Measurements from ENCODE around the gene MSL3B.

The MSL3B gene

GRCh38 chr2:233839447-233839820 lies 28.8 kb downstream of the MSL3B start:
- TF ChIP-seq SUZ12 (IDR thresholded peaks at IDR 0.05; ENCODE audit: extremely low read depth, insufficient read depth, insufficient read length) (no peak), YY1 (IDR thresholded peaks at IDR 0.05; ENCODE audit: insufficient read depth, insufficient read length) (no peak), ZNF274 (IDR thresholded peaks at IDR 0.05; ENCODE audit: low read depth, low read length) (no peak)
- no peak overlapping the region for H3K9ac ChIP-seq (ENCODE audit: insufficient read length, low read depth)

GRCh38 chr2:233838726-233839446 lies 29.3 kb downstream of the MSL3B start:
- TF ChIP-seq YY1 (IDR thresholded peaks at IDR 0.05; ENCODE audit: insufficient read depth, insufficient read length) (no peak), SUZ12 (IDR thresholded peaks at IDR 0.05; ENCODE audit: extremely low read depth, insufficient read depth, insufficient read length) (no peak), ZNF274 (IDR thresholded peaks at IDR 0.05; ENCODE audit: low read depth, low read length) (no peak)
- no peak overlapping the region for H3K9ac ChIP-seq (ENCODE audit: insufficient read length, low read depth)
- H3K4me1 ChIP-seq (ENCODE audit: insufficient read depth, insufficient read length) = peaks cover 5% of the 10 kb centered on the region
- H3K36me3 ChIP-seq (ENCODE audit: insufficient read depth, insufficient read length, low read length) = peaks cover 97% of the 10 kb centered on the region
- H3K9me3 ChIP-seq (ENCODE audit: insufficient read depth, low read length) = no peaks in the 10 kb centered on the region
- no peaks in the 10 kb centered on the region for H3K27me3 ChIP-seq (ENCODE audit: insufficient read depth, insufficient read length)
- H3K4me3 ChIP-seq (ENCODE audit: insufficient read length, low read depth) = no peak overlapping the region
- no peak for DNase-seq (ENCODE audit: low read depth, low spot score)

More at GRCh38 chr2:233839447-233839820, 28.8 kb downstream of the MSL3B start:
- Histone ChIP-seq H3K4me3 (ENCODE audit: insufficient read length, low read depth) (no peak overlapping the region), H3K36me3 (ENCODE audit: insufficient read depth, insufficient read length, low read length) (peaks cover 97% of the 10 kb centered on the region), H3K27me3 (ENCODE audit: insufficient read depth, insufficient read length) (no peaks in the 10 kb centered on the region), H3K9me3 (ENCODE audit: insufficient read depth, low read length) (no peaks in the 10 kb centered on the region), H3K4me1 (ENCODE audit: insufficient read depth, insufficient read length) (peaks cover 5% of the 10 kb centered on the region)
- DNase-seq (ENCODE audit: low read depth, low spot score) = no peak

GRCh38 chr2:233838251-233838650 lies 29.9 kb downstream of the MSL3B start:
- Histone ChIP-seq H3K27me3 (ENCODE audit: insufficient read depth, insufficient read length) (no peaks in the 10 kb centered on the region), H3K4me1 (ENCODE audit: insufficient read depth, insufficient read length) (peaks cover 5% of the 10 kb centered on the region), H3K9me3 (ENCODE audit: insufficient read depth, low read length) (no peaks in the 10 kb centered on the region), H3K4me3 (ENCODE audit: insufficient read length, low read depth) (no peak overlapping the region), H3K36me3 (ENCODE audit: insufficient read depth, insufficient read length, low read length) (peaks cover 92% of the 10 kb centered on the region), H3K9ac (ENCODE audit: insufficient read length, low read depth) (no peak overlapping the region)
- no peak for DNase-seq (ENCODE audit: low read depth, low spot score)
- TF ChIP-seq ZNF274 (IDR thresholded peaks at IDR 0.05; ENCODE audit: low read depth, low read length) = no peak
- TF ChIP-seq YY1 (IDR thresholded peaks at IDR 0.05; ENCODE audit: insufficient read depth, insufficient read length) = no peak
- no peak for TF ChIP-seq SUZ12 (IDR thresholded peaks at IDR 0.05; ENCODE audit: extremely low read depth, insufficient read depth, insufficient read length)

- H3K36me3 ChIP-seq (ENCODE audit: insufficient read depth, insufficient read length, low read length) = peaks cover 87% of the 10 kb centered on the region
- H3K9ac ChIP-seq (ENCODE audit: insufficient read length, low read depth) = no peak overlapping the region
- H3K4me3 ChIP-seq (ENCODE audit: insufficient read length, low read depth) = no peak overlapping the region
- H3K27me3 ChIP-seq (ENCODE audit: insufficient read depth, insufficient read length) = no peaks in the 10 kb centered on the region
- H3K9me3 ChIP-seq (ENCODE audit: insufficient read depth, low read length) = no peaks in the 10 kb centered on the region
- peaks cover 5% of the 10 kb centered on the region for H3K4me1 ChIP-seq (ENCODE audit: insufficient read depth, insufficient read length)
- no peak for DNase-seq (ENCODE audit: low read depth, low spot score)
- no peak for TF ChIP-seq ZNF274 (IDR thresholded peaks at IDR 0.05; ENCODE audit: low read depth, low read length)
- no peak for TF ChIP-seq YY1 (IDR thresholded peaks at IDR 0.05; ENCODE audit: insufficient read depth, insufficient read length)
- no peak for TF ChIP-seq SUZ12 (IDR thresholded peaks at IDR 0.05; ENCODE audit: extremely low read depth, insufficient read depth, insufficient read length)
These were observed 30.4 kb downstream of the MSL3B start for GRCh38 chr2:233837694-233838229.

- H3K9me3 ChIP-seq (ENCODE audit: insufficient read depth, low read length) = no peaks in the 10 kb centered on the region
- TF ChIP-seq ZNF274 (IDR thresholded peaks at IDR 0.05; ENCODE audit: low read depth, low read length) = no peak
- H3K4me1 ChIP-seq (ENCODE audit: insufficient read depth, insufficient read length) = peaks cover 5% of the 10 kb centered on the region
- no peak for DNase-seq (ENCODE audit: low read depth, low spot score)
- H3K36me3 ChIP-seq (ENCODE audit: insufficient read depth, insufficient read length, low read length) = peaks cover 73% of the 10 kb centered on the region
- no peak overlapping the region for H3K4me3 ChIP-seq (ENCODE audit: insufficient read length, low read depth)
- H3K9ac ChIP-seq (ENCODE audit: insufficient read length, low read depth) = no peak overlapping the region
- H3K27me3 ChIP-seq (ENCODE audit: insufficient read depth, insufficient read length) = no peaks in the 10 kb centered on the region
These were observed 31.8 kb downstream of the MSL3B start for GRCh38 chr2:233836359-233836758.

GRCh38 chr2:233835230-233836186 lies 32.7 kb downstream of the MSL3B start:
- no peaks in the 10 kb centered on the region for H3K27me3 ChIP-seq (ENCODE audit: insufficient read depth, insufficient read length)
- no peaks in the 10 kb centered on the region for H3K9me3 ChIP-seq (ENCODE audit: insufficient read depth, low read length)
- no peak overlapping the region for H3K9ac ChIP-seq (ENCODE audit: insufficient read length, low read depth)
- peaks cover 5% of the 10 kb centered on the region for H3K4me1 ChIP-seq (ENCODE audit: insufficient read depth, insufficient read length)
- TF ChIP-seq YY1 (IDR thresholded peaks at IDR 0.05; ENCODE audit: insufficient read depth, insufficient read length) = no peak
- no peak for TF ChIP-seq ZNF274 (IDR thresholded peaks at IDR 0.05; ENCODE audit: low read depth, low read length)
- TF ChIP-seq SUZ12 (IDR thresholded peaks at IDR 0.05; ENCODE audit: extremely low read depth, insufficient read depth, insufficient read length) = no peak
- H3K36me3 ChIP-seq (ENCODE audit: insufficient read depth, insufficient read length, low read length) = peaks cover 65% of the 10 kb centered on the region
- DNase-seq (ENCODE audit: low read depth, low spot score) = no peak
- H3K4me3 ChIP-seq (ENCODE audit: insufficient read length, low read depth) = no peak overlapping the region

GRCh38 chr2:233833345-233833744 lies 34.8 kb downstream of the MSL3B start:
- TF ChIP-seq ZNF274 (IDR thresholded peaks at IDR 0.05; ENCODE audit: low read depth, low read length) (no peak), SUZ12 (IDR thresholded peaks at IDR 0.05; ENCODE audit: extremely low read depth, insufficient read depth, insufficient read length) (no peak), YY1 (IDR thresholded peaks at IDR 0.05; ENCODE audit: insufficient read depth, insufficient read length) (no peak)
- H3K36me3 ChIP-seq (ENCODE audit: insufficient read depth, insufficient read length, low read length) = peaks cover 43% of the 10 kb centered on the region
- no peaks in the 10 kb centered on the region for H3K4me1 ChIP-seq (ENCODE audit: insufficient read depth, insufficient read length)
- no peaks in the 10 kb centered on the region for H3K27me3 ChIP-seq (ENCODE audit: insufficient read depth, insufficient read length)
- DNase-seq (ENCODE audit: low read depth, low spot score) = no peak
- no peak overlapping the region for H3K4me3 ChIP-seq (ENCODE audit: insufficient read length, low read depth)
- H3K9ac ChIP-seq (ENCODE audit: insufficient read length, low read depth) = no peak overlapping the region
- no peaks in the 10 kb centered on the region for H3K9me3 ChIP-seq (ENCODE audit: insufficient read depth, low read length)

Data from NT2/D1 (cell line).